Uterus (tissue), 2 donors: ENCODE data around the gene FAF1.

ENCODE experiments used
- CTCF ChIP-seq, 4 experiments: fragments of 200-600 bp in 2 of 4; fragments of 450-650 bp in 2 of 4; sonication (generic) in 2 of 4; IDR thresholded peaks; one replicate each; pipeline ENCODE4 v1.5.1; 2016 to 2019; ENCODE audit warnings: antibody characterized with exemption in 4 of 4, mild to moderate bottlenecking in 2 of 4, moderate library complexity in 1 of 4
- POLR2A ChIP-seq, 2 donors: fragments of 450-650 bp; IDR thresholded peaks; one replicate each; pipeline ENCODE4 v1.6.1; 2016; ENCODE audit warnings: antibody characterized with exemption in 2 of 2, mild to moderate bottlenecking in 1 of 2, moderate library complexity in 1 of 2

GRCh38 chr1:50934838-50935237, 25.2 kb downstream of the FAF1 start:
- TF ChIP-seq POLR2A (IDR thresholded peaks at IDR 0.05) = no peak
- no peak for TF ChIP-seq CTCF (IDR thresholded peaks at IDR 0.05)
